Activated CD8-positive, alpha-beta memory T cell treated with anti-CD3 and anti-CD28 coated beads, Interleukin-2, amount 10 ng/mL, durations not matched to agents 7 days and 5 days (primary cell): ENCODE data around the gene CD244. TPM values are rescaled to one million over a fixed set of nuclear protein-coding genes. Genes with fewer than 3 reads are reported as not detected.

ENCODE experiments used
- ATAC-seq: fragments of 150-1000 bp; cut with Tn5 transposase; one replicate; pipeline ENCODE4 v1.10.0; 2021; ENCODE audit warnings: moderate library complexity
- CTCF ChIA-PET: fragments of 350-600 bp; sonication (Branson Sonifier 250); formaldehyde crosslinking; loops from one replicate; lab custom pipeline; 2021; ENCODE audit warnings: antibody characterized with exemption; lab: Charles Lee
- DNase-seq: peaks from one replicate; pipeline ENCODE4 v3.0.0-alpha.2; 2020
- H3K27ac Mint-ChIP-seq: one replicate; pipeline ENCODE4 v1.8.0; 2021; ENCODE audit warnings: mild to moderate bottlenecking, mixed read lengths
- H3K27me3 Mint-ChIP-seq: one replicate; pipeline ENCODE4 v1.8.0; 2021; ENCODE audit warnings: mixed read lengths
- H3K36me3 Mint-ChIP-seq: one replicate; pipeline ENCODE4 v1.8.0; 2021; ENCODE audit warnings: mild to moderate bottlenecking, mixed read lengths
- H3K4me1 Mint-ChIP-seq: one replicate; pipeline ENCODE4 v1.8.0; 2021; ENCODE audit warnings: mixed read lengths
- H3K4me3 Mint-ChIP-seq: one replicate; pipeline ENCODE4 v1.8.0; 2021; ENCODE audit warnings: mild to moderate bottlenecking, moderate library complexity, mixed read lengths
- H3K9me3 Mint-ChIP-seq: one replicate; pipeline ENCODE4 v1.8.0; 2022; ENCODE audit warnings: low read depth, mixed read lengths
- total RNA-seq, 2 experiments: library from RNA; stranded (reverse); gene quantifications; one replicate each; pipeline ENCODE4 v1.2.3, GENCODE V29; 2021

Gene CD244
- total RNA-seq, 2 experiments from 2014 or later, result 25.6 to 34.5 TPM

GRCh38 chr1:160814316-160814715 is 48.4 kb downstream of the CD244 start:
- H3K36me3 Mint-ChIP-seq, result no peaks in the 10 kb centered on the region
- no peaks in the 10 kb centered on the region for H3K27me3 Mint-ChIP-seq
- H3K9me3 Mint-ChIP-seq, result no peaks in the 10 kb centered on the region
- DNase-seq (no peak), ATAC-seq (no peak)
- H3K4me3 Mint-ChIP-seq, result no peak overlapping the region
- no peak overlapping the region for H3K27ac Mint-ChIP-seq
- peaks cover 13% of the 10 kb centered on the region for H3K4me1 Mint-ChIP-seq
- CTCF ChIA-PET, result interaction anchor here (1.2 to 2.6 kb wide), 3 partner anchors 17 to 37 kb away, joined by 3 to 7 read pairs (median 3); no protein-coding TSS in a partner anchor

GRCh38 chr1:160813215-160813614 is 49.5 kb downstream of the CD244 start:
- peak; percentile 75 for ATAC-seq
- DNase-seq, result no peak
- peaks cover 13% of the 10 kb centered on the region for H3K4me1 Mint-ChIP-seq
- peaks cover 4% of the 10 kb centered on the region for H3K36me3 Mint-ChIP-seq
- CTCF ChIA-PET, result no interaction called here
- H3K9me3 Mint-ChIP-seq, result no peaks in the 10 kb centered on the region
- no peaks in the 10 kb centered on the region for H3K27me3 Mint-ChIP-seq
- H3K4me3 Mint-ChIP-seq, result no peak overlapping the region
- H3K27ac Mint-ChIP-seq, result no peak overlapping the region

GRCh38 chr1:160811147-160811546 is 51.5 kb downstream of the CD244 start:
- Mint-ChIP-seq H3K27ac (no peak overlapping the region), H3K27me3 (no peaks in the 10 kb centered on the region), H3K9me3 (peaks cover 11% of the 10 kb centered on the region), H3K36me3 (peaks cover 16% of the 10 kb centered on the region), H3K4me1 (peaks cover 20% of the 10 kb centered on the region), H3K4me3 (no peak overlapping the region)
- CTCF ChIA-PET, result interaction anchor here (1.0 to 1.5 kb wide), 4 partner anchors 13 to 136 kb away, joined by 3 to 6 read pairs (median 3); no protein-coding TSS in a partner anchor
- ATAC-seq (no peak), DNase-seq (no peak)

GRCh38 chr1:160810486-160810885 is 52.2 kb downstream of the CD244 start:
- Mint-ChIP-seq H3K36me3 (peaks cover 21% of the 10 kb centered on the region), H3K27me3 (no peaks in the 10 kb centered on the region), H3K4me1 (peaks cover 23% of the 10 kb centered on the region), H3K27ac (no peak overlapping the region), H3K9me3 (peaks cover 17% of the 10 kb centered on the region), H3K4me3 (no peak overlapping the region)
- DNase-seq (no peak), ATAC-seq (no peak)
- CTCF ChIA-PET, result interaction anchor here (1.0 kb wide), 1 partner anchor 135 kb away, joined by 3 read pairs; no protein-coding TSS in a partner anchor

- no peak for ATAC-seq
- peaks cover 19% of the 10 kb centered on the region for H3K4me1 Mint-ChIP-seq
- CTCF ChIA-PET, result interaction anchor here (1.3 kb wide), 1 partner anchor 11 kb away, joined by 5 read pairs; no protein-coding TSS in a partner anchor
- no peak overlapping the region for H3K27ac Mint-ChIP-seq
- peaks cover 22% of the 10 kb centered on the region for H3K9me3 Mint-ChIP-seq
- H3K36me3 Mint-ChIP-seq, result peaks cover 33% of the 10 kb centered on the region
- H3K4me3 Mint-ChIP-seq, result no peak overlapping the region
- H3K27me3 Mint-ChIP-seq, result peaks cover 15% of the 10 kb centered on the region
- no peak for DNase-seq
Measured at GRCh38 chr1:160808289-160808688, 54.4 kb downstream of the CD244 start.

- Mint-ChIP-seq H3K36me3 (peaks cover 34% of the 10 kb centered on the region), H3K4me3 (no peak overlapping the region), H3K27me3 (peaks cover 19% of the 10 kb centered on the region), H3K9me3 (peaks cover 22% of the 10 kb centered on the region), H3K27ac (no peak overlapping the region), H3K4me1 (peaks cover 14% of the 10 kb centered on the region)
- CTCF ChIA-PET, result interaction anchor here (1.0 to 1.3 kb wide), 2 partner anchors 10 to 12 kb away, joined by 3 to 5 read pairs; no protein-coding TSS in a partner anchor
- DNase-seq (no peak), ATAC-seq (no peak)
Measured at GRCh38 chr1:160807738-160808137, 54.9 kb downstream of the CD244 start.

- DNase-seq (no peak), ATAC-seq (no peak)
- Mint-ChIP-seq H3K4me3 (no peak overlapping the region), H3K27me3 (peaks cover 21% of the 10 kb centered on the region), H3K9me3 (peaks cover 24% of the 10 kb centered on the region), H3K4me1 (peaks cover 18% of the 10 kb centered on the region), H3K27ac (no peak overlapping the region), H3K36me3 (peaks cover 34% of the 10 kb centered on the region)
- CTCF ChIA-PET, result interaction anchor here (0.8 to 1.2 kb wide), 3 partner anchors 12 to 31 kb away, joined by 3 to 6 read pairs (median 3); no protein-coding TSS in a partner anchor
Measured at GRCh38 chr1:160807247-160807646, 55.4 kb downstream of the CD244 start.

- Mint-ChIP-seq H3K36me3 (peaks cover 34% of the 10 kb centered on the region), H3K27ac (no peak overlapping the region), H3K4me1 (peaks cover 18% of the 10 kb centered on the region), H3K4me3 (no peak overlapping the region), H3K9me3 (peaks cover 24% of the 10 kb centered on the region), H3K27me3 (peaks cover 21% of the 10 kb centered on the region)
- ATAC-seq, result no peak
- CTCF ChIA-PET, result interaction anchor here (0.8 to 1.4 kb wide), 4 partner anchors 11 to 31 kb away, joined by 3 to 6 read pairs (median 4); no protein-coding TSS in a partner anchor
- DNase-seq, result no peak
Measured at GRCh38 chr1:160806784-160807183, 55.9 kb downstream of the CD244 start.

GRCh38 chr1:160806109-160806665 is 56.5 kb downstream of the CD244 start:
- no peak for DNase-seq
- Mint-ChIP-seq H3K4me1 (peaks cover 22% of the 10 kb centered on the region), H3K4me3 (no peak overlapping the region), H3K9me3 (peaks cover 24% of the 10 kb centered on the region), H3K36me3 (peaks cover 38% of the 10 kb centered on the region), H3K27me3 (peaks cover 21% of the 10 kb centered on the region), H3K27ac (no peak overlapping the region)
- ATAC-seq, result peak; percentile 47
- CTCF ChIA-PET, result interaction anchor here (0.8 to 1.9 kb wide), 4 partner anchors 11 to 30 kb away, joined by 3 to 6 read pairs (median 5); no protein-coding TSS in a partner anchor

- ATAC-seq (no peak), DNase-seq (no peak)
- no peak overlapping the region for H3K4me3 Mint-ChIP-seq
- peaks cover 35% of the 10 kb centered on the region for H3K36me3 Mint-ChIP-seq
- CTCF ChIA-PET, result interaction anchor here (0.6 to 13.3 kb wide), 4 partner anchors 23 to 151 kb away, joined by 3 to 133 read pairs (median 4); no protein-coding TSS in a partner anchor
- H3K4me1 Mint-ChIP-seq, result peaks cover 59% of the 10 kb centered on the region
- H3K9me3 Mint-ChIP-seq, result peaks cover 19% of the 10 kb centered on the region
- peaks cover 36% of the 10 kb centered on the region for H3K27me3 Mint-ChIP-seq
- H3K27ac Mint-ChIP-seq, result no peak overlapping the region
Measured at GRCh38 chr1:160801836-160802580, 60.7 kb downstream of the CD244 start.

- Mint-ChIP-seq H3K27me3 (peaks cover 36% of the 10 kb centered on the region), H3K4me3 (peak overlapping the region; percentile 40), H3K9me3 (peaks cover 9% of the 10 kb centered on the region), H3K36me3 (peaks cover 28% of the 10 kb centered on the region), H3K27ac (peak overlapping the region; percentile 45), H3K4me1 (peaks cover 62% of the 10 kb centered on the region)
- CTCF ChIA-PET, result interaction anchor here (13.3 kb wide), 1 partner anchor 22 kb away, joined by 133 read pairs; no protein-coding TSS in a partner anchor
- no peak for DNase-seq
- no peak for ATAC-seq
Measured at GRCh38 chr1:160800645-160801408, 61.9 kb downstream of the CD244 start.

- Mint-ChIP-seq H3K27ac (no peak overlapping the region), H3K9me3 (peaks cover 7% of the 10 kb centered on the region), H3K27me3 (peaks cover 34% of the 10 kb centered on the region), H3K36me3 (peaks cover 25% of the 10 kb centered on the region), H3K4me1 (peaks cover 69% of the 10 kb centered on the region), H3K4me3 (no peak overlapping the region)
- ATAC-seq, result no peak
- no peak for DNase-seq
- CTCF ChIA-PET, result interaction anchor here (0.8 to 13.3 kb wide), 3 partner anchors 21 to 297 kb away, joined by 3 to 133 read pairs (median 53); no protein-coding TSS in a partner anchor
Measured at GRCh38 chr1:160800142-160800541, 62.5 kb downstream of the CD244 start.
